Middle frontal gyrus (tissue), 1 donor: ENCODE data around the gene CHRNA9.
A peak's percentile ranks its signal among the peaks of the same experiment; 100 is the strongest.

Experiments used
- DNase-seq: peaks from one replicate; pipeline ENCODE4 v3.0.0-alpha.2; 2015; ENCODE audit warnings: low spot score; ENCODE audit errors: extremely low spot score

The CHRNA9 gene

GRCh38 chr4:40308528-40309122, 26.5 kb upstream of the CHRNA9 start:
- no peak for DNase-seq

DNA sequence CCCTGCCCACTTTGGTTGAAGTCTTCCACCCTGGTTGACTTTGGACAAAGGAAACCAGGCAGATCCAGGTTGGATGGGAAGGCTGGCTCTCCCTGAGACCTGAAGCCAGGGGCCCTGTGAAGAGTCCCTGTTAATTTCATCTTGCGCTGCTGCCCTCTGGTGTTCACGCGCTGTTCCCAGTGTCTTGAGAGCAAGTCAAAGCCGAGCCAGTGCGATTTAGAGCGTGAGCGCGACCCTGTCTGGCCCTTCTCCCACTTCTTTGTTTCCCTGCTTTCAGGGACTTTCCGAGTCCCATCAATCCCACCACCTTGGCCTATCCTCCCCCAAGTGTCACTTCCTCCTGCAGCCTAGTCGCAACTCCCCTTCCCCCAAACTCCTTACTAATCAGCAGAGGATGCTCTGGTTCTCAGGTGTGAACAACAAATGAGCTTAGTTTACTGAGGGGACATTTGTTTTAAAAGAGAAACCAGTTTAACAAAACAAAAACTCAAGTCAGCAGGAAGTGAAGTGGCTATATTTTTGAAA, 25.8 kb upstream of the CHRNA9 start:
- peak; percentile 57 for DNase-seq

- DNase-seq: no peak
Measured at GRCh38 chr4:40310225-40310624, 24.9 kb upstream of the CHRNA9 start.

GRCh38 chr4:40311811-40312346, 23.3 kb upstream of the CHRNA9 start:
- no peak for DNase-seq

- DNase-seq: no peak
Measured at GRCh38 chr4:40314951-40315350, 20.2 kb upstream of the CHRNA9 start.

DNA sequence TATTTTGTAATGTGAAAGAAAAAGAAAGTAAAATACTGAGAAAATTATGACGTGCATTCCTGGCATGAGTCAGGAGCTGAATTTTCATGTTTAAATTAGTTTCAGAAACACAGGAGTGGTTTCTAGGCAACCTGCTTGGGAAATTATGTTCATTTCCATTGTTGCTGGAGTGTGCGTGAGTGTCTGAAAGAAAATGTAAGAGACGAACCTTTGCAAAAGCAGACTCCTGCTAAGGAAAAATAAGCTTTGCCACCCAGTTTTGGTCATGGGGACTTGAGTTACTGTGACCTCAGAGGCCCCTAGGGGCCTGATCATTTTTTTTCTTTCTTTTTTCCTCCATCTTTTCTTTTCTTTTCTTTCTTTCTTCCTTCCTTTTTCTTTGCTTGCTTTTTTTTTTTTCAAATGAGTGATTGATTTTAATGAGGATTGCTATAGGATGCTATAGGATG, 18.8 kb upstream of the CHRNA9 start:
- DNase-seq: no peak

- no peak for DNase-seq
Measured at GRCh38 chr4:40316782-40317635, 18.1 kb upstream of the CHRNA9 start.

DNA sequence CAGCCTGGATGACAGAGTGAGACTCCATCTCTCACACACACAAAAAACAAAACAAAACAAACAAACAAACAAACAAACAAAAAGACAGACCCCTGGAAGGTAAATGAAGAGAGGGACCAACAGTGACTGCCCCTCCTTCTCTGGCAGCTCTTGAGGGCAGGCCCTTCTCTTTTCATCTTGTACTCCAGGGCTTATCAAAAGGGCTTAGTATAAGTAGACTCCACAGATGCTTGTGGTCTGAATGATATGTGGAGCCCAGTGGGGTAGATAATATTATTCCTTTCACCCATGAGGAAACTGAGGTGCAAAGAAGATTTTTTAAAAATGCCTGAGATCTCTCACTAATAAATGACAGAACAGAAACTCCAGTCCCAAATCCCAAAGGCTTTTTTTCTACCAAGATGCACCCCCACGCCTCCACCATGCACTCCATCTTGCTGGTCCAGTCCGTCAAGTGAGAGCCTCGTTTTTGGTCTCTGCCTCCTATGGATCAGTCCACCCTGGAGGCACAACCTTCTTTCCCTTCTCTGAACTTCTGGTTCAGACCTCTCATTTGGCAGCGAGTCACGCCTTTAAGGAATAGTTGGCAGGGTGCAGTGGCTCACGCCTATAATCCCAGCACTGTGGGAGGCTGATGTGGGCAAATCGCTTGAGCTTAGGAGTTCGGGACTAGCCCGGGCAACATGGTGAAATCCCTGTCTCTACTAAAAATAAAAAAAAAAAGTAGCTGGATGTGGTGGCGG, 17.0 kb upstream of the CHRNA9 start:
- DNase-seq: no peak

- DNase-seq: no peak
Measured at GRCh38 chr4:40321574-40322275, 13.4 kb upstream of the CHRNA9 start.

GRCh38 chr4:40322811-40323210, 12.3 kb upstream of the CHRNA9 start:
- no peak for DNase-seq

DNA sequence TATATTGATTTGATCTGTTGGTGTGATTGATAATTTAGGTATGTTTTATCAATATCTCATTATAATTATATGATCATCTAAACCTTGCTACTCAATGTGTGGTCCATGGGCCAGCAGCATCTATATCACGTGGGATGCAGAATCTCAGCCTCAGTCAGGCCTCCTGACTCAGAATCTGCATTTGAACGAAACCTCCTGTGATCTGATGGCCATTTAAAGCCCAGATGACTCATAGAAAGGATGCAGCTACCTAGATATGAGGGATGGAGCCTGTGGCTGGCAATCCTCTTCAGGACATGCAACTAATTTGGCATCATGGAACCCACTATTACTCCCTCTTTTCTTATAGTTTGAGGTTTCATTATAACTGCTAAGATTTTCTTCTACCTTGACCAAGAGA, 11.3 kb upstream of the CHRNA9 start:
- no peak for DNase-seq

- no peak for DNase-seq
Measured at GRCh38 chr4:40325406-40326019, 9.6 kb upstream of the CHRNA9 start.

- no peak for DNase-seq
Measured at GRCh38 chr4:40327340-40327739, 7.8 kb upstream of the CHRNA9 start.

DNA sequence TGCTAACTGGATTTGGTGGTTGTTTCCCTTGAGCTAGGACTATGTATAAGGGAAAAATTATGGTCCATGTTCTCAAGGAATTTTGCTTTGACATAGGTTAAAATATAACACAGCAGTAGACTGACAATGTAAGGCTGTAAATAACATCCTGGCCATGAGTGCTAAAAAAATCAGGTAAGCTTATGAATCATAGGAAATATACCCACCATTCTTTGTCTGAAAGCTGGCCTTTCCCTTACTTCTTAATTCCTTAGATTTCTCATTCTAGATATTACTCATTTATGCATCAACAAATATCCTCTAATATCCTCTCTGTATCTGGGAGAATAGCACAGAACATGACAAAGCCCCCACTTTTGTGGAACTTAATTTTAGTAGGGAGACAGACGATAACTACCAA, 6.8 kb upstream of the CHRNA9 start:
- DNase-seq: no peak

DNA sequence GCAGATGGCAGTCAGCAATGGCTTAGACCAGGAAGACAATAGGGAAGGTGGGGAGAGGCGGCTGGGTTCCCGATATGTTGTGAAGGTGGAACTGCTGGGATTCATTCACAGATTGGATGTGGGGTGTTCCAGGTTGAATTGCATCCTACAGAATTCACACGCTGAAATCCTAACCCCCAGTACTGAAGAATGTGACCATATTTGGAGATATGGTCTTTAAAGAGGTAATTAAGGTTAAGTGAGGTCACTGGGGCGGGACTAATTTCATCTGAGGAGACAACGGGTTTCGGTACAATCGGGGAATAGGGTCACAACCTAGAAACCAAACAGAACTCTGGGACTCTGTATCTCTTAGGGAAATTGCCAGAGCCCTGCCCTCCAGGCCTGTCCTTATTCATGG, 5.3 kb upstream of the CHRNA9 start:
- no peak for DNase-seq

DNA sequence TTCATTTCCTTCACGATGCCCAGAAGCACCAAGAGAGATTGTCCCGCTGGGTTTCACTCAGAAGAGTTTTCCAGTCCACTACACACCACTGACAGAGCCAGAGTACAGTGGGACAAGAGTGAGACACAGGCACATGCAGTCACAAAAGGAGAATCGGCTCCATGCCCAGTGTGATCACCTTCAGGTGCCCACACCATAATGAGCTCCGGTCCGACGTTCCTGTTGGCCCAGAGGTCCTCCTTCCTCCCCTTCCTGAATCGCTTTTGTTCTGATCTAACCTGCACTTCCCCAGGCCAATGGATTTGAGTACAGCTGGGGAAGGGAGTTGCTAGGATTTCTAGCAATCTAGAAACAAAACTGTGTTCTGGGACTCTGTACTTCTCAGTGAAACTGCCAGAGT, 4.6 kb upstream of the CHRNA9 start:
- no peak for DNase-seq

DNA sequence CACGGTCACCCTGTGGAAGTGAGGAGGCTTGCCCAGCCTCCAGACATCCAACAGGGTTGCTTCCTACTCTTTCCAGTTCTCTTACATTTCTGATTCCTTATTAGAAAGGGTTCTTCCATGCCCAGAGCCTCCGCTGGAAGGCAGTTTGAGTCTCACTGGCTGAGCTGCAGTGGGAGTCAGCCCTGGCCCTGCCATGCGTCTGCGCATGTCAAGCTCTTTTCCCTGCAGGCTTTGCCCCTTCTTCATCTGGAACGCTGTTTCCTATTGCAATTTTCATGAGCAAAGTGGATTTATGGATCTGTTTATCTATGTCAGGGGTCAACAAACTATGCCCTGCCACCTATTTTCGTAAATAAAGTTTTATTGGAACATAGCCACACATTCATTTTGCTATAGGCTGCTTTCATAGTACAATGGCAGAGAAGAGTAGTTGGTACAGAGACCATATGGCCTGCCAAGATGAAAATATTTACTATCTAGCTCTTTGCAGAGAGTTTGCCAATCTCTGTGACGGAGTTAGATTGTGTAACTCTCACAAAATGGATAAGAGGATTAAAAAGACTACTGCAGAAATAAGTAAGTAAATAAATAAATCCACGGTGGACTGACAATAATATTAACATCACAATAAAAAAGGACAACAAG, 3.9 kb upstream of the CHRNA9 start:
- no peak for DNase-seq

DNA sequence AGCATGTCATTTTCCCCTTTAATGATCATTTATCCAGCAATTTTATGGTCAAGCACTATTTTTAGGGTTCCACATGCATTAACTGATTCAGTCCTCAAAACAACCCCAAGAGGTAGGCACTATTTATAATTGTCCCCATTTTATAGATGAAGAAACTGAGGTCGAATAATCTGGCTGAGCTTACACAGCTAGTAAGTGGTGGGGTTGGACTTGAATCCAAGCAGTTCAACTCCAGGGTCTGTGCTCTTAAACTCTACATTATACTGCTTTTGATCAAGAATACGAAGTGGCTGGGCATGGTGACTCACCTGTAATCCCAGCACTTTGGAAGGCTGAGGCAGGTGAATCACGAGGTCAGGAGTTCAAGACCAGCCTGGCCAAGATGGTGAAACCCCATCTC, 3.2 kb upstream of the CHRNA9 start:
- DNase-seq: no peak

- no peak for DNase-seq
Measured at GRCh38 chr4:40333921-40334352, 1.2 kb upstream of the CHRNA9 start.

DNA sequence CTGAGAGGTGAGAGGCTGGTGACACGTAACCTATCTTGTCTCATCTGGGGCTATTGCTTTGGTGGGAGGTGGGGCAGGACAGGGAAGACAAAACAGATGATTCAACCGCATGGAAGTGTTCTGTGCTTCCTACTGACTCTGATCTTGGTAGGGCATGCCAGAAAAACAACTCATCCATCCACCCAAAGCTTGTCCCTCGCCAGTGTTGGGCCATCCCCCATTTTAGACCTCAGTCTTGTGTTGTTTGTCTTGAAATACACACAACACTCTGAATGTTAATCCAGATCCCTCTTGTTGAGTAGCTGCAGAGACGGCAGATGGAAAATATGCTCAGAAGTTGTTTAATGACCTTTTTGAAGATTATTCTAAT, 377 bp downstream of the CHRNA9 start:
- no peak for DNase-seq
